ENCODE results near the gene SLC29A4. TPM values are rescaled to one million over a fixed set of nuclear protein-coding genes. Genes with fewer than 3 reads are reported as not detected.

The SLC29A4 gene
- total RNA-seq, 4 donors from 2014 or later: 1.7 to 5.4 (median 3.6) TPM

DNA sequence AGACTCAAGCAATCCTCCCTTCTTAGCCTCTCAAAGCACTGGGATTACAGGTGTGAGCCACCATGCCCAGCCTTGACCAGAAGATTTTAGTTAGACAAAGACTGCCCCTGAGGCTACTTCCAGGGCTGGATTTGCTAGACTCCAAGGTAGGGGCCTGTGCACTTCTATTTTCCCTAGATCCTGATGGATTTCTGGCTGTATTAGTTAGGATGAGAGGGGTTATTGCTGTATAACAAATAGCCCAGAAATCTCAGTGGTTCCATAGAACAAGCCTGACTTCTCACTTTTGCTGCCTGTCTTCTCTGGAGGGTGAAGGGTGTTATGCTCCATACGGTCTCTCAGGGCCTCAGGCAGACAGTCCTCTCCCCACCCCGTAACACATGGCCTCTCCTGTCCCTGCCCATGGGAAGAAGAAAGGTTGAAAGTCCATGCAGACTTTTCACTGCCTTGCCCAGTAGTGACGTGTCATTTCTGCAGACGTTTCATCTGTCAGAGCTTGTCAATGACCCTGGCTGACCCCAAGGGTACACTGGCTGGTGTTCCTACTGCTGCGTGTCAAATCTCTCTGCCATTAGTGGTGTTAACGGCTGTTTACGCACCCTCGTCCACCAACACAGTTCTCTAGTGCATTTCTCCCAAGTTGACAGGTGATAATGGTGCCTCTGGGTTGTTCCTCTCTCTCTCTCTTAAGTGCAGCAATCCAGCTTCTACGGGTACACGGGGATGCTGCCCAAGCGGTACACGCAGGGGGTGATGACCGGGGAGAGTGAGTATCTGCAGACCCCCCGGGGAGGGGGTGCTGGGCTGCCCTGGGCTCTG lies 11.6 kb downstream of the SLC29A4 start:
- Histone ChIP-seq H3K27me3 (peaks cover 0 to 7% (median 0%) of the 10 kb centered on the region in 3 donors), H3K4me3 (no peak overlapping the region), H3K27ac (no peak overlapping the region), H3K9me3 (no peaks in the 10 kb centered on the region), H3K4me1 (no peaks in the 10 kb centered on the region), H3K36me3 (no peaks in the 10 kb centered on the region)
- intact Hi-C loops (cut with DNase I; ENCODE audit: low total_unique reads): no loop called here
- TF ChIP-seq POLR2A (IDR thresholded peaks at IDR 0.05): no peak
- TF ChIP-seq, protein P1, sequence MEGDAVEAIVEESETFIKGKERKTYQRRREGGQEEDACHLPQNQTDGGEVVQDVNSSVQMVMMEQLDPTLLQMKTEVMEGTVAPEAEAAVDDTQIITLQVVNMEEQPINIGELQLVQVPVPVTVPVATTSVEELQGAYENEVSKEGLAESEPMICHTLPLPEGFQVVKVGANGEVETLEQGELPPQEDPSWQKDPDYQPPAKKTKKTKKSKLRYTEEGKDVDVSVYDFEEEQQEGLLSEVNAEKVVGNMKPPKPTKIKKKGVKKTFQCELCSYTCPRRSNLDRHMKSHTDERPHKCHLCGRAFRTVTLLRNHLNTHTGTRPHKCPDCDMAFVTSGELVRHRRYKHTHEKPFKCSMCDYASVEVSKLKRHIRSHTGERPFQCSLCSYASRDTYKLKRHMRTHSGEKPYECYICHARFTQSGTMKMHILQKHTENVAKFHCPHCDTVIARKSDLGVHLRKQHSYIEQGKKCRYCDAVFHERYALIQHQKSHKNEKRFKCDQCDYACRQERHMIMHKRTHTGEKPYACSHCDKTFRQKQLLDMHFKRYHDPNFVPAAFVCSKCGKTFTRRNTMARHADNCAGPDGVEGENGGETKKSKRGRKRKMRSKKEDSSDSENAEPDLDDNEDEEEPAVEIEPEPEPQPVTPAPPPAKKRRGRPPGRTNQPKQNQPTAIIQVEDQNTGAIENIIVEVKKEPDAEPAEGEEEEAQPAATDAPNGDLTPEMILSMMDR (IDR thresholded peaks at IDR 0.05 in 4 of 5, conservative IDR thresholded peaks at IDR 0.05 in 1 of 5): no peak
- ATAC-seq: no peak
- no peak for DNase-seq
- in situ Hi-C loops (cut with MboI; ENCODE audit: low sequenced_read_pairs in 4 of 4): no loop called here

DNA sequence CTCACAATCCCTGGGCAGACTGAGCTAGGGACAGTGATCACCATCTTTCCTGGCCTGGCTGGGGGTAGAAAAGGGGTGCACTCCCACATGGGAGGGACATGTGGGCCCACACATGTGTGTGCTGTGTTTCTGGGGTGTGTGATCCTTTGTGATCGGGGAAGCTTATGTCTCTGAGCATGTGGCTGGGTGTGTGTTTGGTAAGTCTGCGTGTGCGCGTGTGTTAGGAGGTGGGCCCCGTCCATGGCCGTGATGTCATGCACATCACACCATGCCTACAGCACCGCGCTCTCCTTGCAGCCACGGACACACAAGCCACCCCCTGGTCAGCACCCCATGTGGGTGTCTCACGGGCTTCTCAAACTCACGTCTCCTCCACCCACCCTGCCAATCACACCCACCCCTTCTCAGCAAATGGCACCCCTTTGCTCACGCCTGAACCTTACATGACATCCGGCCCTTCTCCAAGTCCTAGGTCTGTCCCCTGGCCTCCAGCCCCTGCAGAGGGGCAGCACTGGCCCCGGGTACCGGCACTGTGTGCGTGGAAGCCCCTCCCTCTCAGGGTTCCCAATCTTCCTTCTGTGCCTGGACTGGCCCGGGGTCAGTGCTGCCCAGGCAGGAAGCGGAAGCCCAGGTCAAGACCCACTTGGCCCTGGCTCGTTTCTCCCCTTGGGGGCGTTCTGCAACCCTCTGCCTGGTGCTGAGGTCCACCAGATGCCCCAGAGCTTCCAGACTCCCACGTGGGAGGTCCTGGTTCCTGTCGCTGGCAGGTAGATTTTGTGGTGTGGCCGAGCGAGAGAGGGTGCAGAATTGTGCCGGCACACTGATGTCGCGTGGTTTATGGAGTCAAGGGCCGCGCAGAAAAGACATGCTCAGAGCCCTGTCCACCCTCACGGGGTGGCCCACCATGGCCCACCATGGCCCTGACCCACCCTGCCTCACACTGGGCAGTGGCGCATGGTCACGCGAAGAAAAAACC lies 12.6 kb downstream of the SLC29A4 start:
- DNase-seq: no peak
- intact Hi-C loops (cut with DNase I; ENCODE audit: low total_unique reads): no loop called here
- no peaks in the 10 kb centered on the region for H3K9me3 ChIP-seq
- H3K27me3 ChIP-seq: peaks cover 0 to 7% (median 0%) of the 10 kb centered on the region in 3 donors
- no peaks in the 10 kb centered on the region for H3K36me3 ChIP-seq
- ATAC-seq: no peak
- H3K27ac ChIP-seq: no peak overlapping the region
- in situ Hi-C loops (cut with MboI; ENCODE audit: low sequenced_read_pairs in 4 of 4): no loop called here
- no peaks in the 10 kb centered on the region for H3K4me1 ChIP-seq
- TF ChIP-seq POLR2A (IDR thresholded peaks at IDR 0.05): no peak
- TF ChIP-seq, protein P1 (IDR thresholded peaks at IDR 0.05 in 4 of 5, conservative IDR thresholded peaks at IDR 0.05 in 1 of 5): no peak
- H3K4me3 ChIP-seq: no peak overlapping the region

DNA sequence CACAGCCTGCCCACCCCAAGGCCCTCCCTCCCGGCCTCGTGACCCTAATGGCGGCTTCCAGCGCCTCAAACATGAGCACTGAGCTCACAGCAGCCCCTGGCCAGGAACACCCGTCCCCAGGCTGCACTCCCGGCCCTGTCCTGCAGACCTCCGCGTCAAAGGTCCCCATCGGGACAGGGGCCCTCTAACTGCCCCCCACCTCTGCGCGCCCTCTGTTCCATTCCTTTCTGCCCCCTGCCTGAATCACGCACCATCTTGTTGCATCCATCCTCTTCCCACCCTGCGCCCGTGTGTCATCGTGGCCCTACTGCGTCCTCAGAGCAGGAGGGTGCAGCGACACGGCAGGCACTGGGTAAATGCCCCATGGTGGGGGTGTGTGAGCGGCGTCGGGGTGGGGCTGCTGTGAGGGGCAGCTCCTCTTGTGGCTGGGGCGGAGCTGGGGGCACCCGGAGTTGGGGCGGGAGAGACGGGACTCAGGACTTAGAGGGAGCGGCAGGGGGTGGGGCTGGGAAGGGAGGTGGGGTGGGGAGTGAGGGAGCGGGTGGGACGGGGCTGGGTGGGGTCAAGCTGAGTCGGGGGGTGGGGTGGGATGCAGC lies 13.4 kb downstream of the SLC29A4 start:
- DNase-seq: no peak
- in situ Hi-C loops (cut with MboI; ENCODE audit: low sequenced_read_pairs in 4 of 4): no loop called here
- no peak for ATAC-seq
- Histone ChIP-seq H3K9me3 (no peaks in the 10 kb centered on the region), H3K27me3 (peaks cover 0 to 7% (median 0%) of the 10 kb centered on the region in 3 donors), H3K4me3 (no peak overlapping the region), H3K27ac (no peak overlapping the region), H3K36me3 (no peaks in the 10 kb centered on the region), H3K4me1 (no peaks in the 10 kb centered on the region)
- intact Hi-C loops (cut with DNase I; ENCODE audit: low total_unique reads): no loop called here
- no peak for TF ChIP-seq POLR2A (IDR thresholded peaks at IDR 0.05)
- TF ChIP-seq, protein P1 (IDR thresholded peaks at IDR 0.05 in 4 of 5, conservative IDR thresholded peaks at IDR 0.05 in 1 of 5): no peak

DNA sequence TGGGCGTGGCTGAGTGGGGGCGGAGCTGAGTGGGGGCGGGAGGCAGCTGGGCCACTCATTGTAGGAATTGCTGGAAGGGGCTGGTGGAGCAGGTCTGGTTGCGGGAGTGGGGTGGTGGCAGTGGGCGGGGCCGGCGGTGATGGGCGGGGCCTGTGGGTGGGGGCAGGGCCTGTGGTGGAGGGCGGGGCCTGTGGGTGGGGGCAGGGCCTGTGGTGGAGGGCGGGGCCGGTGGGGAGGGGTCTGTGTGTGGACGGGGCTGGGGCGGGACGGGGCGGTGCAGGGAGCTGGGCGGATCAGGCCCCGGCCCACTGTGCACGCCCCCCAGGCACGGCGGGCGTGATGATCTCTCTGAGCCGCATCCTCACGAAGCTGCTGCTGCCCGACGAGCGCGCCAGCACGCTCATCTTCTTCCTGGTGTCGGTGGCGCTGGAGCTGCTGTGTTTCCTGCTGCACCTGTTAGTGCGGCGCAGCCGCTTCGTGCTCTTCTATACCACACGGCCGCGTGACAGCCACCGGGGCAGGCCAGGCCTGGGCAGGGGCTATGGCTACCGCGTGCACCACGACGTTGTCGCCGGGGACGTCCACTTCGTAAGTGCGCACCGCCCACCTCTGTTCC lies 14.0 kb downstream of the SLC29A4 start:
- DNase-seq (no peak), ATAC-seq (no peak)
- no peaks in the 10 kb centered on the region for H3K36me3 ChIP-seq
- no peak for TF ChIP-seq POLR2A (IDR thresholded peaks at IDR 0.05)
- TF ChIP-seq, protein P1 (IDR thresholded peaks at IDR 0.05 in 4 of 5, conservative IDR thresholded peaks at IDR 0.05 in 1 of 5): no peak
- H3K9me3 ChIP-seq: no peaks in the 10 kb centered on the region
- in situ Hi-C loops (cut with MboI; ENCODE audit: low sequenced_read_pairs in 4 of 4) (no loop called here), intact Hi-C loops (cut with DNase I; ENCODE audit: low total_unique reads) (no loop called here)
- no peaks in the 10 kb centered on the region for H3K4me1 ChIP-seq
- peaks cover 0 to 7% (median 0%) of the 10 kb centered on the region in 3 donors for H3K27me3 ChIP-seq
- H3K27ac ChIP-seq: no peak overlapping the region
- H3K4me3 ChIP-seq: no peak overlapping the region

Measured in gastrocnemius medialis (tissue), 4 donors.